SW480 (cell line): ENCODE results near the gene RAB11FIP4.

Experiments used
- DNase-seq: peaks from one replicate; pipeline ENCODE4 v3.0.0-alpha.2; 2016; ENCODE audit warnings: low spot score

Gene RAB11FIP4

DNA sequence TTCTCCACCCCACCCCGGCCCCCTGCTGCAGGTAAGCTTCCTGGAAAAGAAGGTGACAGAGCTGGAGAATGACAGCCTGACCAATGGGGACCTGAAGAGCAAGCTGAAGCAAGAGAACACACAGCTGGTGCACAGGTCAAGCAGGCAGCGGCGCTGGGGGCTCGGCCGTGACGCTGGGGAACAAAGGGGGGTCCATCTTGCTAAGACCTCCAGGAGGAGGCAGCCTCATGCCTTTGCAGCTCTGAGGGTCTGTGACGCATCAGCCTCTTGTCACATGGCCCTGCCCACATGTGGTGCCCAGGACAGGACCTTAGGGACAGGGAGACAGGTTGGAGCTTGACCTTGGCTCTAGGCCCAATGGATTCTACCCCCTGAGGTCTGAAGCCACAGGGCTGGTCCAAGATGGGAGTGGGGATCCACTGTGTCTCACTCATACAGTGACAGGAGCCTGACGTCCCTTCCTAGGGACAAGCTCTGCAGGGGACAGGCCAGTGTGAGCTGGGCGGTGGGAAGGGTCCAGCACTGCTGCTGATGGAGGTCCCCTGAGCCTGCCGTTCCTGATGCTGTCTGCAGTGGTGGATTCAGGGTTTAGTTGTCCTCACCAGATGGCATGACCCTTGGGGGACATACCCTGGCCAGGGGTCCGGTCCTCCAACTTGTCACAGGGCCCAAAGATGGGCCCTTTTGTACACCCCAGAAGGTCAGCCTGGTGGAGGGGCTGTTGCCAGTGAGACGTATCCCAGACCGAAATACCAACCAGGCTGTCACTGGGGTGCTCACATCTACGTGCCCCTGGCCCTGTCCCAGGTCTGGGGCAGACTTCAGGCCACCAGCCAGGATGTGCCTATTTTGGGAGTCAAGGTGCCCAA is 132.6 kb downstream of the RAB11FIP4 start:
- DNase-seq: no peak

DNA sequence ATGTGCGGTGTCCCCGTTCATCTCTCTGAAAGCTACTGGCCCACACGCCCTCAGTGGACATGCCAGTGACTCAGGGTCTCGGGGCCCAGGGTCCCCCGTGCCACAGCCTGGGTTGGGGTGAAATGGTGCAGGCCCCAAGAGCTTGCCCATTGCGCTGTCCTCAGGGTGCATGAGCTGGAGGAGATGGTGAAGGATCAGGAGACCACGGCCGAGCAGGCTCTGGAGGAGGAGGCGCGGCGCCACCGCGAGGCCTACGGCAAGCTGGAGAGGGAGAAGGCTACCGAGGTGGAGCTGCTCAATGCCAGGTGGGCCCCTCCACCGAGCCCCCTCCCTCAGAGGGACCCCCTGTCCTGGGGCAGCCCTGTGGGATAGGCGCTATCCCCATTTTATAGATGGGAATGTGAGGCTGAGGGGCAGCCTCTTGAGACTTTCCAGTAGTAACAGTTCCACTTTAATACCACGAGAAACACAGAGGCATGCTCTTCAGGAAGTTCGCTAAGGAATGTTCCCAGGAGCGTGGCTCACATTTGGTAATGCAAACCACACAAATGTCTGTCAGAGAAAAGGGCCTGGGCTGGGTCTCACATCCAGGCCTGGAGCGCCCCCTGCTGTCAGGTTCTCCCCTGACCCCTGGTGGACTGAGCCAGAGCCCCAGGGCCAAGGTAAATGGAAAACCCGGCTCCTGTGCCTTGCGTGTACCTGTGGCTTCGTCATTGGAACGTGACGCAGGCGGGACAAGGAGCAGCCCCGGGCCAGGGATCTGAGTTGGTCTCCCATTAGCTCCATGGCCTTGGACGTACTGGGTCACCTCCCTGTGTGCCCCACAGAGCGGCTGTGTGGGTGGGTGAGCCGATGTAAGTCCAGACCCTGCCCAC is 133.7 kb downstream of the RAB11FIP4 start:
- DNase-seq: peak; percentile 77

DNA sequence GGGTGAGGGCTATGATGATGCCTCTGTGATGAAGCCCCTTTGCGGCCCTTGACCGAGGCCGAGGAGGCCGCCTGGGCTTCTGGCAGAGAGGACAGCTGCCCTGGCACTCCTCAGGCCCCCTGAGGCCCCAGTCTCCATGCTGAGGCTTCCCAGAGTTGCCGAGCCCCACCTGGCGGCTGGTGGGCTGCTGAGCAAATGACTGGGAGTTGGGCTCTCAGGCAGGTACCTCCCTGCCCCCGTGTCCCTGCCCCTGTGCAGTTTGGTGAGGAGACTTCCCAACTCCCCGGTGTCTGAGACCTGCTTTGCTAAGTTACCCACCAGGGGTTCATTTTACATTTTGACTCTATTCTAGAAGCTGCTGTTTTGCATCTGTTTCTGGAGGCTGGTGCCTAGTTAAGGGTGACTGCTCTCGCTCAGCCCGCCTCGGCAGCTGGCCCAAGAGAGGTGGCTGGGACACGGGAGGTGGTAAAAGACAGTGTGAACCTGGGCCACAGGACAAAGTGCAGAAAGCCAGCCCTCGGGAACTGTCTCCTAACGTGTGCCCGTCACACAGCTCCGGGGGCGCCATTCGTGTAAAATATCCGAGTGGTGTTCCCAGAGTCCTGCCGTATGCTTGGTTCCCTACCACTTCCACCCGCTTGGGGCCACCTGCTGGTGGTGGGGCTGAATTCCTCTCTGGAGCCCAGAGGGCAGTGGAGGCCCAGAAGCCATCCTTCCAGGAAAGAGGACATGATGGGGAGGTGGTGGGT is 134.5 kb downstream of the RAB11FIP4 start:
- DNase-seq: no peak

DNA sequence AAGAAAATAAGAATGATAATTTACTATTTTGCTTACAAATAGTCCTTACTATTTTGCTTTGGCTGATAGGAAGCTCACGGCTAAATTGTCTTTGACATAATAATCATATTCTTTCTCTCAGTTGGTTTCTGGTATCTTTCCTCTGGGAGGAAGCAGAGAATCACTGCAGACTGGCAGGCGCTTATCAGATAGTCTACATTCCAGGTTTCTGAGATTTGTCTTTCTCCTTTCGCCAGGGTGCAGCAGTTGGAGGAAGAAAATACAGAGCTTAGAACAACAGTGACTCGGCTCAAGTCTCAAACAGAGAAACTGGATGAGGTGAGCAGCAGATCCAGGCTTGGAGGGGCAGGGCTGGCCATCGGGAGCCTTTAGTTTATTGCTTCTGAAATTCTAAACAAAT is 136.1 kb downstream of the RAB11FIP4 start:
- no peak for DNase-seq

DNA sequence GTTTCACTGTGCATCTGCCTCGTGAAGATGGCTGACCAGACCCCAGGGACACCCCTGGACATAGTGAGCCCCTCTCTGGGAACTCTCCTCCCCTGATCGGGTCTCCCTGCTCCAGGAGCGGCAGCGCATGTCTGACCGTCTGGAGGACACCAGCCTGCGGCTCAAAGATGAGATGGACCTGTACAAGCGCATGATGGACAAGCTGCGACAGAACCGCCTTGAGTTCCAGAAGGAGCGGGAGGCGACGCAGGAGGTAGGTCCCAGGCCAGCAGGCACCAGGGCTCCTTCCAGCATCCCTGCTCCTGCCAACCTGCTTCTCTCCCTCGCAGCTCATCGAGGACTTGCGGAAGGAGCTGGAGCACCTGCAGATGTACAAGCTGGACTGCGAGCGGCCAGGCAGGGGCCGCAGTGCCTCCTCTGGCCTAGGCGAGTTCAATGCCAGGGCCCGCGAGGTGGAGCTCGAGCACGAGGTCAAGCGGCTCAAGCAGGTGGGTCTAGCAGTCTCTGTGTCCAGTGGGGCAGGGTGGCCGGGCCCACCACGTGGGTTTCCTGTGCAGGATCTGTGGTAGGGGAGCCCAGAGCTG is 136.9 kb downstream of the RAB11FIP4 start:
- DNase-seq: no peak

DNA sequence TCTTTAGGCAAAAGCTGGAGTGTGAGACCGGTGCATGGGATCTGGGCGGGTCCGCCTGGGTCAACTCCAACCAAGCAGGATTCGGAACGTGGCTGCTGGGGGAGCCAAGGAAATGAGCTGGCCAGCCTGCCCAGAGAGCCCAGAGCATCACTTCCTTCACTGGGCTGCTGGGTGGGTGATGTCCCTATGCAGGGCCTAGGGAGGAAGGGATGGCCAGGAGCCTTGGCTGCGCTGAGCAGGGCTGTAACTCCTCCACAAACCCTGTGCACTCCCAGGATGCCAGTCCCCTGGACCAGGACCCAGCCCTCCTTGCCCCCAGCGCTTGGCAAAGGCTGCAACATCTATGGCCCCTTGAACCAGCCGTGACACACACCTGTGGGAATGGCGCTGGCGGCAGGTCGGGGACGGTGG is 138.4 kb downstream of the RAB11FIP4 start:
- no peak for DNase-seq

DNA sequence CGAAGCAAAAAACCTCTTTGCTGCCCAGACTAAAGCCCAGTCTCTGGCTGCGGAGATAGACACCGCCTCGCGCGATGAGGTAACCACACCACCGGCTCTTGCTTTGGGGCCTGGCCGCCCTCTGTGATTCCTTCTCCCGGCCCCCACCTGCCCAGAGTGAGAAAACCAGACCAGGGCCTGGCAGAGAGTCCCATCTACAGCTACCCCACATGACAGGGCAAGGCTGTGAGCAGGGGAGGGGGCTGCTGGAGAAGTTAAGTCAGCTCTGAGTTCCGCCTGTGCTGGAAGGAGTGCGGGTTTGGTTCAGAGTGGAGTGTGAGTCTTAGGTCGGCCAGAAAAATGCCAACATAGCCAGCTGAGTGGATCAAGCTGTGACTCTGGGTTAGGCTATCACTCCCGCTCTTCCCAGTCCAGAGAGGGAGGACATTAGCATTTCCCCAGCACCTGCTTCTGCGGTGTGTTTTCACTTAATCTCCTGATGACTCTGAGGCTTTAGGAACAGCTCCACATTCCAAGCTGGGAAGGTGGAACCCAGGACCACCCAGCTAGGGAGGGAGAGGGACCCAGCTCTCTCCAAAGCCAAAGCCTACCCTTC is 139.0 kb downstream of the RAB11FIP4 start:
- no peak for DNase-seq

DNA sequence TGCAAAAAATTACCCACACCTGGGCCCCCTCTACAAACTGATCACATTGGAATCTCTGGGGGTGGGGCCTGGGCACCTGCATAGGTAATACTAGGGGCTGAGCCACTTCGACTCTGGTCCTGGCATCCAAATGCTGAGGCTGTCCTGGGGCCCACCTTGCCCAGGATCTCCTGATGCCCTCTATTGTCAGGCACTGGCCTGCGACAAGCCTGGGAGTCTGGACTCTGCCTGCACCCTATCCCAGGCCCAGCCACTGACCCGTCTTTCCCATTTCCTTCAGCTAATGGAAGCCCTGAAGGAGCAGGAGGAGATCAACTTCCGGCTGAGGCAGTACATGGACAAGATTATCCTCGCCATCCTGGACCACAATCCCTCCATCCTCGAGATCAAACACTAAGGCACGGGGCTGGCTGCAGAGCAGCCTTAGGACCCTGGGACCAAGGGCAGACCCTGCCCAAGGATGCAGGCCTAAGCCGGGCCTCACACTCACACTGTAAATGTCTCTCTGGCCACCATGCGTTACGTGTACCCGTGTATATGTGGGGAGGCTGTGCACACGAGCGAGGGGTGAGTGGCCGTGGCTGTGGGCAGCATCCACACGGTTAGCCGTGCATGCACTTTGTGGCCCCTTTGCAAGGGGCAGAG is 140.0 kb downstream of the RAB11FIP4 start:
- no peak for DNase-seq

DNA sequence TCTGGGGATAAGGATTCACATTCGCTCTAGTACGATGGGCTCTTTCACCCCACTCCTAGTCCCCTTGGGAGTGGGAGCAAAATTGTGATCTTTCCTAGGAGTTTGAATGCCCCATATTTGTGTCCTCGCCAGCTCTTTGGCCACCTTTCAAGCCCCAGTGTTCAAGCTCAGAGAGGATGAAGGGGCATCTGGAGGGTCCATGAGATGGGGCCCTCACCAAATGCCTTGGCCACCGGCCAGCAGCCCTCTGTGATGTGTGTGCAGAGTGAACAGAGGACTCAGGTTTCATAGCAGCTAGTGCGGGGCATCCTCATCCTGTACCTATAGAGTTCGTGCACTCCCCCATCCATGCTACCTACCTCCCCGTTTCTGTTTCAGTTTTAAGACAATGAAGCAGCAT is 140.6 kb downstream of the RAB11FIP4 start:
- DNase-seq: no peak

DNA sequence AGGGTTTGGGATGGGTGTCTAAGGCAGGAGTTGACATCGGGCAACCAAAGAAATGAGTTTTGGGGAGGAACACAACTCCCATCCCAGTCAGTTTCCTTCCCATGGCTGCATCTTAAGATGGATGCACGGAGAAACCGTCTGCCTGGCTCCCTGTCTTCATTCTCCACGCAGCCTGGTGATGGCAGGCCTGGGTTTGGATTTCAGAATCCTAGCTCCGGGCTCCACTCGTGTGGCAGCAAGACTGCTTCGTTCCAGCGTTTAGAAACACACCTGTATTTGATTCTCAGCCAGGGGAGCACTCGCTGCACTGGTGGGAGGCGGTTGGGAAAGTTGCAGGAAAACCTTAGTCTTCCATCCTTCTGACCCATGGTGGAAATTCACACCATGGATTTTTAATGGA is 141.1 kb downstream of the RAB11FIP4 start:
- DNase-seq: no peak

DNA sequence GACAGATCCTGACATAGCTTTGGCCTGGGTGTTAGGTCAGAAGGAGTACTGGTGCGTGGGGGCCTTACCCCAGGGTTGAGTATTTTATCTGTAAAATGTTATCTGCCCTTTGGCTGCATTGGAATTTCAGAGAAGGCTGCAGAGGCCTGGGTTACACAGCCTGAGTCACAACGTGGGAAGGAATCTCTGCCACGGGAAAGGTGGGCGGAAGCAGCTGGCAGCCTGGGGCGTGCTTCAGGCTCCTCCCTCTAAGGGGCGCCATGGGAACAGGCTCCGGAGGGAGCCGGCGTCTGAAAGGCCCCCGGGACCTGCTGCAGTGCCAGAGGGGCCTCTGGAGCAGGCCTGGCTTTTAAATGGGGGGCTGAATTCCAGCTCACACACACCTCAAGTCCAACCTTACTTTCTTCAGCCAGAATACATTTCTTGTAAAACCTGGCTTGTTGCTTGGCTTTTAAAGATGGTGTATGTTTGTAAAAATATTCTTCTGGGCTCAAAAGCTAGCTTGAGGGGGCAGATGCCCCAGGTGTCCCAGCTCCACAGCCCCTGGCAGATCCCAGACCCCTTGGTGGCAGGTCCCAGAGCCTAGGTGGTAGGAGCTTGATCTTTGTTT is 142.2 kb downstream of the RAB11FIP4 start:
- peak; percentile 80 for DNase-seq

DNA sequence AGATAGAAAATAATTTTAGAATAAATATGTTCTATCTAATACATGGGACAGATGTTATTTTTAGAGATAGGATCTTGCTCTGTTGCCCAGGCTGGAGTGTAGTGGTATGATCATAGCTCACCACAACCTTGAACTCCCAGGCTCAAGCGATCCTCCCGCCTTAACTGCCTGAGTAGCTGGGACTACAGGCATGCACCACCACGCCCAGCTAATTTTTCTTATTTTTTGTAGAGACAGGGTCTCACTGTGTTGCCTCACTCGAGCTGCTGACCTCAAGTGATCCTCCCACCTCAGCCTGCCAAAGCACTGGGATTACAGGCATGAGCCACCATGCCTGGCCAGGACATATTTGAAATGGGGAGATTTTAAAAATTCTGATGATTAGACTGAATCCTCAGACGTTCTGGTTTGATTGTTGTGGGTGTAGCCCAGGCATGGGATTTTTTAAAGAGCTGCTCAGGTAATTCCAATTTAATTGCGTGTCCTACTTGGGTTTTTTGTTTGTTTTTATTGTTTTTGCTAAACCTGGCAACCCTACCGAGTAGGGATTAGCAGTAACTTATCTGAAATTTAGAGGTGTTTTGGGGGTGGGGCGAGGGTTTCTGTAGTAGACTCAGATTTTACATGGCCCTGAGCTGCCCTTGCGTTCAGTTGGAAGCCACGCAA is 142.9 kb downstream of the RAB11FIP4 start:
- no peak for DNase-seq

DNA sequence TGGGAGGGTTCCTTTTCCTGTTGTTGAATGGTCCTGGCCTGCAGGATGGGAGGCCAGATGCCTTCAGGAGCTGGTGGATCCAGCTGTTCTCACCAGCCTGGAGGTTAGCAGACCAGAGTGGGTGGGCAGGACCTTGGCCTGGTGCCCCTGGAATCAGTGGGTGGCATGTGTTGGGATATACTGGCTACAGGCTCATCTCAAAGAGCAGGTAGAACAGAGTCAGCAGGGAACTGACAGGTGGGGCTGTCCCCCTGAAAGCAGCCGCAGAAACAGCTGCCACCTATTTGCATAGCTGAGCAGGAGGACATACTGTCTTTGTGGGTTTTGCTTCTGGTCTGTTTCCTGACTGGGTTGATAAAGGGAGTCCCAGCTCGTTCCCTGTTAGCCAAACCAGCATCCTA is 144.1 kb downstream of the RAB11FIP4 start:
- no peak for DNase-seq

DNA sequence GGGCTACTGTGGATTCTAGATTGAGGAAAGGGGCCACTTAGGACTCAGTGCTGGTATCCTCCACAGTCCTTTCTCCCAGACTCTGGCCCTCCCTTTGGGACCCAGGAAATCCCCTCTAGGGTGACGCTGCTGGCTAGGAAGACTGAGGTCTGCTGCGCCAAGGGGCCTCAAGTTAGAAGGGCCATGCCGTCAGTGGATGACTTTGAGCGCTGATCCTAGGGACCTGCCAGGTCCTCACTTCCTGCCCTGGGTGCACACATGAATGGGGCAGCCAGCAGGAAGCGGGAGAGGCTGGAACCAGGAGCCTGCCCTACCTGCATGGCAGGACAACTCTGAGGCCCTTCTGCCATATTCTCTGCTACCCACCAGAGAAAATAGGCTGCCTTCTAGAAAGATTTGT is 145.0 kb downstream of the RAB11FIP4 start:
- DNase-seq: no peak

DNA sequence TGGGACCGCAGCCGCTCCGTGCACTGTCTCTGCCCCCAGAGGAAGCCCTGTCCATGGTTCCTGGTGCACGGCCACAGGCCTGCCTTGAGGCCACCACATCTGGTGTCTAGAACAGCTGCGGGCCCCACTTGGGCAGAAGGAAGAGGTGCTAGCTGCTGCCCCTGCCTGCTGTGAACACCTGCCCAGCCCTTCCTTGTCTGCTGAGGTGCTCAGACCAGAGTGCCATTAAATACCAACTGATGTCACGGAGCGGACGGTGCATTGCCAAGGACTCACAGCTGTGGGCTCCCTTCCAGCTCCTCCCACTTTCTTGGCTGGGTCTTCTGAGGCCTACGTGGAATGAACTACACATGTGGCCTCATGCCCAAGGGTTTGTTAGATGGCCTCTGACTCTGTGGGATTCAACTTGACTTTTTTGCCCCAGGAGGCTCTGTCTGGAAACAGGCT is 146.1 kb downstream of the RAB11FIP4 start:
- no peak for DNase-seq

DNA sequence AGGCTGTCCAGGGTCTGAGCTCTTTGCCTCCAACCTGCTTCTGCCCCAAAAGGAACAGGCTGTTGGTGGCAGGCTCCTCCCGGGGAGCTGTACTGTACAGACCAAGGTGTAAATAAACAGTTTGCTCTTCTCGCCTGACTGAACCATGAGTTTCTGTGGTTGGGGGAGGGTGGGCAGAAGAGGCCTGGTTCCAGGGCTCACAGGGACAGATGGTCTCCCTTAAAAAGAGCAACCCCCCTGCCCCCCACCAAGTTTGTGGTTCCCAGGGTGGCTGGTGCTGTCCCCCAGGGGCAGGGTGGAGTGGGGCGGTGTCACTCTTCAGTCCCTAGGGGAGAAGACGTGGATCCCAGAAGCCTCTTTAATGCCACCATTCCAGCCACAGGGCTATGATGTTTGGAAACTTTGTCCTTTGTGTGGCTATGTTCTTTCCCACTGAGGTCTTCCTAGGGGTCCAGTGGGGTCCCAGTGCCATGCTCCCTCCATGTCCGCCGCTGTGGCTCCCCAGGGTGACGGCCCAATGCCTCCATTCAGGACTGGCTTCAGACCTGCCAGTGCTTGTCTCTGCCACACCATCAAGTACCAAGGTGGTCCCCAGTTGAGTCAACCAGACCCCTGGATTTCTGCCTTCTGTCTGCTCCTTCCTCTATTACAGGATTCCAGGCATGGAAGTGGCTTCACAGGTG is 146.7 kb downstream of the RAB11FIP4 start:
- DNase-seq: no peak

DNA sequence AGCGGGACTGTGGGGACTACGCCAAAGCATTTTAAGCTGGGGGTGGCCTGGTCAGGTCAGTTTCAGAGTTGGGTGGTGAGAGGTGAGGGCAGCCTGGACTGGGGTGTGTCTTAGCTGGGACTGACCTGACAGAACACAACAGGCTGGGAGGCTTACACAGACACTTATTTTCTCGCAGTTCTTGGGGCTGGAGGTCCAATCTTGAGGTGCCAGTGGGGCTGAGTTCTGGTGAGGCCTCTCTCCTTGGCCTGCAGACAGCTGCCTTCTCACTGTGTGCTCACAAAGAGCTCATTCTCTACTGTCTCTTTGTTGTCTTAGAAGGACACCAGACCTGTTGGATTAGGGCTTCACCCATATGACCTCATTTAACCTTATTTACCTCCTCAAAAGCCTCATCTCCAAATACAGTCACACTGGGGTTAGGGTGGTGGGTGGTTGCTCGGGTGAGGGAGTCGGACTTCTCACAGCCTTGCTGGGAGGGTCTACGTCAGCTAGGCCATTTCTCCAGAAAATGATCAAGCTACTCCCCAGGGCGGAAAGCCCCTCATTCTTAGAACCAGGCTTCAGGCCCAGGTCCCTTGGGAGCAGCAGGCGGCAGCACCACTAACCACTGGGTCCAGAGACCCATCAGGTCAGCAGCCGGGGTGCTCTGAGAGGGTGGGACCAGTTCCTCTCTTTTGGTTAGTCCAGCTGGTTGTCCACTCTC is 149.3 kb downstream of the RAB11FIP4 start:
- DNase-seq: no peak

DNA sequence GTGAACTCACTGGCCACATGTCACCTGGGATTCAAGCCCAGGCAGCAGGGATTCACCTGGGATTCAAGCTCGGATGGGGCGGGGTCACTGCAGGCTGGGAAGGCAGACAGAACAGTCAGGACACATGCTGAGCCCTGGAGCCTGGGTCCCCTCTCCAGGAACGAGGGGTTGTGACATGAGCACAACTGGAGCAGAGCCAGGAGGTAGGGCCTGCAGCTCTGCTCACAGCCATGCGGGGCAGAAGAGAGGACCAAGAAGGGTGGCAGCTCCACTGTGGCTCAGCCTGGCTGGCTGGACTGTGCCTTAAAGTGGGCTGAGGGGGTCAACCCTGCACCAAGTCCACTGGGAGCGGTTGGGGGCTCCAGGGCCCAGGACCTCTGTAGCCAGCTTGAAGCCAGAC is 150.1 kb downstream of the RAB11FIP4 start:
- no peak for DNase-seq

DNA sequence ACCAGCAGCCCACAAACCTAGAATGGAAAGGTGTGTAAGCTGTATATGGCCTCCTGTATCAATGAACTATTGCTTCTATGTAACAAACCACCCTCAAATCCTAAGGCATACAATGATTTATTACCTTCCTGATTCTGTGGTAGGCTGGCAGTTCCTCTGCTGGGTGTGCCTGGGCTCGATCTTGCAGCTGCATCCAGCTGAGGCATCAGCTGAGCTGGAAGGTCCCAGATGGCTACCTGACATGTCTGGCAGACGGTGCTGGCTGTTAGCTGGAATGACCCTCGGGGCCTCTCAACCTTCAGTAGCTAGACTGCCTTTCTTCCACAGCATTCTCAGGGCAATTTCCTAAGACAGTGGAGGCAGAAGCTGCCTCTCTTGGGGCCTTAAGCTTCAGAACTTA is 152.7 kb downstream of the RAB11FIP4 start:
- no peak for DNase-seq
